ENCODE measurements around the gene FBXL16.

FBXL16 gene

GRCh38 chr16:739560-740458 is 34.2 kb upstream of the FBXL16 start:
- H3K79me1 ChIP-seq (replicated peaks; ENCODE audit: low read length, poor library complexity, severe bottlenecking): peaks cover 28% of the 10 kb centered on the region
- H2BK5ac ChIP-seq (ENCODE audit: low read depth, low read length, poor library complexity, severe bottlenecking): no peak overlapping the region
- no peak overlapping the region for H2AFZ ChIP-seq (ENCODE audit: low read depth, low read length)
- H3K27ac ChIP-seq (ENCODE audit: low read length, poor library complexity, severe bottlenecking): no peak overlapping the region
- H2BK120ac ChIP-seq (ENCODE audit: low read depth, low read length): no peak overlapping the region
- peak overlapping the region; percentile 96 for H3K4me2 ChIP-seq (ENCODE audit: low read length, poor library complexity, severe bottlenecking)
- no peak for DNase-seq
- WGBS: 66% methylated on average over 38 of the region's 38 CpGs
- peak overlapping the region; percentile 73 to 83 for H3K4me3 ChIP-seq (ENCODE audit: insufficient read depth in 1 of 2, low read depth in 1 of 2, low read length in 2 of 2)
- no peak overlapping the region for H3K23ac ChIP-seq (ENCODE audit: low read length in 2 of 2)
- H3K27me3 ChIP-seq (ENCODE audit: control insufficient read depth in 1 of 2, insufficient read depth in 1 of 2, low read length in 2 of 2): peaks cover 0 to 6% of the 10 kb centered on the region in 2 experiments
- H2BK15ac ChIP-seq (ENCODE audit: low read depth, poor library complexity, severe bottlenecking): peak overlapping the region; percentile 49
- no peak overlapping the region for H3K18ac ChIP-seq (ENCODE audit: low read depth in 1 of 2, low read length in 2 of 2)
- no peak overlapping the region for H4K8ac ChIP-seq (ENCODE audit: low read length)
- no peak overlapping the region for H2BK12ac ChIP-seq (ENCODE audit: low read length in 2 of 2)
- H3K4ac ChIP-seq (ENCODE audit: low read depth in 1 of 2, low read length in 2 of 2): no peak overlapping the region
- H3K36me3 ChIP-seq (ENCODE audit: control insufficient read depth in 1 of 2, insufficient read depth in 2 of 2, low read depth in 1 of 2, low read length in 2 of 2): peaks cover 37 to 46% of the 10 kb centered on the region in 2 experiments
- peaks cover 14% of the 10 kb centered on the region for H3K4me1 ChIP-seq (ENCODE audit: control insufficient read depth, insufficient read depth, low read depth, low read length)
- no peak overlapping the region for H2AK5ac ChIP-seq (ENCODE audit: low read length, severe bottlenecking)
- H3K9me3 ChIP-seq (ENCODE audit: control insufficient read depth, low read length): no peaks in the 10 kb centered on the region
- H4K91ac ChIP-seq (ENCODE audit: low read length): no peak overlapping the region
- no peak overlapping the region for H3K14ac ChIP-seq (ENCODE audit: low read length in 2 of 2)
- peak overlapping the region; percentile 89 for H3K9ac ChIP-seq (ENCODE audit: low read length)

- no peaks in the 10 kb centered on the region for H3K9me3 ChIP-seq (ENCODE audit: control insufficient read depth, low read length)
These were observed 31.4 kb upstream of the FBXL16 start for GRCh38 chr16:736936-737481.

GRCh38 chr16:735982-736453 is 30.4 kb upstream of the FBXL16 start:
- Histone ChIP-seq H4K8ac (ENCODE audit: low read length) (no peak overlapping the region), H2BK12ac (ENCODE audit: low read length in 2 of 2) (no peak overlapping the region), H3K18ac (ENCODE audit: low read depth in 1 of 2, low read length in 2 of 2) (no peak overlapping the region), H4K91ac (ENCODE audit: low read length) (no peak overlapping the region), H3K27ac (ENCODE audit: low read length, poor library complexity, severe bottlenecking) (no peak overlapping the region), H2BK15ac (ENCODE audit: low read depth, poor library complexity, severe bottlenecking) (no peak overlapping the region), H3K4me2 (ENCODE audit: low read length, poor library complexity, severe bottlenecking) (no peak overlapping the region), H3K4me3 (ENCODE audit: insufficient read depth in 1 of 2, low read depth in 1 of 2, low read length in 2 of 2) (no peak overlapping the region), H2AK5ac (ENCODE audit: low read length, severe bottlenecking) (no peak overlapping the region), H2BK120ac (ENCODE audit: low read depth, low read length) (no peak overlapping the region), H3K79me1 (replicated peaks; ENCODE audit: low read length, poor library complexity, severe bottlenecking) (peaks cover 26% of the 10 kb centered on the region), H3K9ac (ENCODE audit: low read length) (no peak overlapping the region), H3K27me3 (ENCODE audit: control insufficient read depth in 1 of 2, insufficient read depth in 1 of 2, low read length in 2 of 2) (no peaks in the 10 kb centered on the region), H3K14ac (ENCODE audit: low read length in 2 of 2) (no peak overlapping the region), H3K9me3 (ENCODE audit: control insufficient read depth, low read length) (no peaks in the 10 kb centered on the region), H2BK5ac (ENCODE audit: low read depth, low read length, poor library complexity, severe bottlenecking) (no peak overlapping the region), H3K4me1 (ENCODE audit: control insufficient read depth, insufficient read depth, low read depth, low read length) (peaks cover 10% of the 10 kb centered on the region), H3K36me3 (ENCODE audit: control insufficient read depth in 1 of 2, insufficient read depth in 2 of 2, low read depth in 1 of 2, low read length in 2 of 2) (peaks cover 64 to 84% of the 10 kb centered on the region in 2 experiments), H2AFZ (ENCODE audit: low read depth, low read length) (no peak overlapping the region), H3K23ac (ENCODE audit: low read length in 2 of 2) (no peak overlapping the region), H3K4ac (ENCODE audit: low read depth in 1 of 2, low read length in 2 of 2) (no peak overlapping the region)
- WGBS: 94% methylated on average over 13 of the region's 13 CpGs
- no peak for DNase-seq

More at GRCh38 chr16:736936-737481, 31.4 kb upstream of the FBXL16 start:
- Histone ChIP-seq H3K4me1 (ENCODE audit: control insufficient read depth, insufficient read depth, low read depth, low read length) (peaks cover 14% of the 10 kb centered on the region), H3K14ac (ENCODE audit: low read length in 2 of 2) (no peak overlapping the region), H3K9ac (ENCODE audit: low read length) (no peak overlapping the region), H2AFZ (ENCODE audit: low read depth, low read length) (no peak overlapping the region), H3K4ac (ENCODE audit: low read depth in 1 of 2, low read length in 2 of 2) (no peak overlapping the region), H2BK5ac (ENCODE audit: low read depth, low read length, poor library complexity, severe bottlenecking) (no peak overlapping the region), H2BK15ac (ENCODE audit: low read depth, poor library complexity, severe bottlenecking) (no peak overlapping the region), H2BK12ac (ENCODE audit: low read length in 2 of 2) (no peak overlapping the region), H3K36me3 (ENCODE audit: control insufficient read depth in 1 of 2, insufficient read depth in 2 of 2, low read depth in 1 of 2, low read length in 2 of 2) (peaks cover 60 to 74% of the 10 kb centered on the region in 2 experiments), H4K91ac (ENCODE audit: low read length) (no peak overlapping the region), H3K4me2 (ENCODE audit: low read length, poor library complexity, severe bottlenecking) (no peak overlapping the region), H3K79me1 (replicated peaks; ENCODE audit: low read length, poor library complexity, severe bottlenecking) (peaks cover 26% of the 10 kb centered on the region), H2BK120ac (ENCODE audit: low read depth, low read length) (no peak overlapping the region), H3K23ac (ENCODE audit: low read length in 2 of 2) (no peak overlapping the region), H3K4me3 (ENCODE audit: insufficient read depth in 1 of 2, low read depth in 1 of 2, low read length in 2 of 2) (no peak overlapping the region), H2AK5ac (ENCODE audit: low read length, severe bottlenecking) (no peak overlapping the region), H3K27ac (ENCODE audit: low read length, poor library complexity, severe bottlenecking) (no peak overlapping the region), H3K27me3 (ENCODE audit: control insufficient read depth in 1 of 2, insufficient read depth in 1 of 2, low read length in 2 of 2) (no peaks in the 10 kb centered on the region), H3K18ac (ENCODE audit: low read depth in 1 of 2, low read length in 2 of 2) (no peak overlapping the region), H4K8ac (ENCODE audit: low read length) (no peak overlapping the region)
- no peak for DNase-seq
- WGBS: 98% methylated on average over 28 of the region's 29 CpGs
